DMS79 (cell line): ENCODE results near the gene GUCA1A.
"Not testable (repeated sequence)": the region's sequence is repeated elsewhere in the genome, so short reads cannot be mapped to it uniquely, and the experiment has no call there.

ENCODE experiments used
- DNase-seq: peaks from one replicate; lab custom pipeline; 2025; lab: John Stamatoyannopoulos, UW

Gene GUCA1A

DNA sequence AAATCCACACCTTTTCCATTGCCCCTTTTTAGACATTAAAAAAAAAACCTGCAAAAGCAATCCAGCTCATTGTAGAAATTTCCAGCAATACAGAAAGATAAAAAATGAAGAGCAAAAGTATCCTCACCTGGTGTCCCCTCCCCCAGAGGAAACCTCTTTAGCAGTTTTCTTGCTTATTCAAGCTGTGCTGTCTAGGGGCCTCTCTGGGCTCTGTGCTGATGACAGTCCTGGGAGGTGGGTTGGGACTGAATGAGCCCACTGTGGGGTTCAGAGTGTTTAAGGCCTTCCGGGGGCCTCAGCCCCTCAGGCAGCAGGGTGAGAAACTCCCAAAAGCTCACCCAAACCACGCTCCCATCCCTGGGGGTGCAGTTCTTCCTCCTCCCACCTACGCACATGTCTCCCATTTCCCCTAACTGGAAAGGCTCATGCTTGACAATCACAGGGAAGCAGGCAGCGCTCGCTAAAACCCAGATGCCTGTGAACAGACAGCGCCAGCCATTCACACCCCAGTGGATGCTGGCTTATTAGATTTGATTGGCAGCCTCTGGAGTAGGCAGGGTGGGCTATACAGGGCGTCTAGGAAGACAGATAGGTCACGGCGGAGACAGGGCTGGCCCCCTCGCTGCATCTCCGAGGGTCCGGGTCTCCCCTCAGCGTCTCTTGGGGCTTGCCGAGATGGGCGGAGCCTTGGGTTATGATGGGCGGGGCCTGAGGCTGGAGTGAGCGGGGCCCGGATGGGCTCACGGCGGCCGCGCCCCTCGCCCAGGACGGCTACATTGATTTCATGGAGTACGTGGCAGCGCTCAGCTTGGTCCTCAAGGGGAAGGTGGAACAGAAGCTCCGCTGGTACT is 4.6 kb downstream of the GUCA1A start:
- no peak for DNase-seq

DNA sequence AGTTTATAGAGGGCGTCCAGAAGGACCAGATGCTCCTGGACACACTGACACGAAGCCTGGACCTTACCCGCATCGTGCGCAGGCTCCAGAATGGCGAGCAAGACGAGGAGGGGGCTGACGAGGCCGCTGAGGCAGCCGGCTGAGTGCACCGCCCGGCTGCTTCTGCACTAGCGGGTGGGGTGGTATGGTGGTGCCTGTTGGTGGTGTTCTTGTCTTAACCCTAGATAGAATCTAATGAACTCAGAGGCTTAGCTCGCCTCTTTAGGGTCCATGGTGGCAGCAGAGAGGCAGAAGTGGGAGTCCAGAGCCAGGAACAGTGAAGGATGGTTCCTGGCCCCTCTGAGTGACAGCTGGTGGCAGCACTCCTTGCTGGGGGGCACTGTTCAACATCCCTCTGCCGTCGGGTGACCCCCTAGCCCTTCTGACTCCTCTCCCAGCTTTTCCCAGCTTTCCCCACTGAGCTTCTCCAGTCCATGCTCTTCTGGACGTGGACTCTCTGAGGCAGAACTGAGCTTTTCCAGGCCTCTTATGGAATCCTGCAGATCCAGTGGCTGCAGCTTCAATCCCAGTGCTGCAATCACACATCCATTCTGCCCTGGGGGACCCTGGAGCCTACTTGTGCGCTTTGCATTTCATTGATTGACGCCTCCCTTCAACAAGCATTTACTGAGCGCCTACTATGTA is 6.2 kb downstream of the GUCA1A start:
- DNase-seq = no peak

DNA sequence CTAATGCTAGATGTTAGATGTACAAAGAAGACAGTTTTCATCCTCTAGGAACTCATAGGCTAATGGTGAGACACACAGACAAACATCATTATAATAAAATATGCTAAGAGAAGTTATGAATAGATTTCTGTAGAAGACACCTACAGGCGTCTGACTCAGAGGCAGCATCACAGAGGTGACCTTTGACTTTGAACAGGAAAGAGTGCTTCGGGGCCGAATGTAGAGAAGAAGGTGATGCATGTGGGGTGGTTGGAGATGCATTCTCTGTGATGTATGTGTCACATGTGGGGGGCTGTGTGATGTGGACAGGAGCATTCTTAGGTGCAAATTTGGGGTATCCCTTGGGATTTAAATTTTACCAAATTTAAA is 6.8 kb downstream of the GUCA1A start:
- DNase-seq = no peak

DNA sequence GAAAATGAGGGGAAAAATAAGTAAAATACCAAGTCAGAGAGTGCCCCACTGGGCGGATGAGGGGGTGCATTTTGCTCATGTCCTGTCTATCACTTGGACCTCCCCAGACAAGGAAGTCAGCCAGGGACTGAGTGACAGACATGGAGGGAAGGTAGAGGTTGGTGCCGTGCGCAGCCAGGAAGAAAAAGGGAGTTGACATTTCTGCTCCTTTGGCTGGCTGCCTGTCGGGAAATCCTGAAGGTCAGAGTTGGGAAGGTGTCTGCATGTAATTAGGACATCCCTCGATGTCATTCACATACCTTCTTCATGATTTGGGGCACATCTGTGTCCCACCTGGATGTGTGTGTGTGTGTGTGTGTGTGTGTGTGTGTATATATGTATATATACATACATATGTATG is 8.9 kb downstream of the GUCA1A start:
- DNase-seq = no peak

DNA sequence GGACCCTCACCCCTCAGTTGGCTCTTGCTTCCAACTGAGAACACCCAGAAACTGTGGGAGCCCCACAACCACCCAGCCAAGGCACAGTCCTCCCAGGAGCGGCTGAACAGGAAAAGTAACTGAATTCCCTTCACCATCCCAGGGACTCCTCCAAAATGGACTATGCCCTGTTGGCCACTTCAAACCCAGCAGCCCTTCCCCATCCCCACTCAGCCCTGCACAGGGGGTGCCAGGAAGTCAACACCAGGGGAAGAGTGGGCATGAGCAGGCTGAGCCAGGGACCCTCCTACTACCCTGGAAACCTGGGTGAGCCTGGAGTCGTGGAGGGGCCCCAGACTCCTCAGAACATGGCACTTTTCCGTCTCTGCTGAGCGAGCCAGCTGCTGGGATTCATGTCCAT is 11.3 kb downstream of the GUCA1A start:
- DNase-seq = no peak

DNA sequence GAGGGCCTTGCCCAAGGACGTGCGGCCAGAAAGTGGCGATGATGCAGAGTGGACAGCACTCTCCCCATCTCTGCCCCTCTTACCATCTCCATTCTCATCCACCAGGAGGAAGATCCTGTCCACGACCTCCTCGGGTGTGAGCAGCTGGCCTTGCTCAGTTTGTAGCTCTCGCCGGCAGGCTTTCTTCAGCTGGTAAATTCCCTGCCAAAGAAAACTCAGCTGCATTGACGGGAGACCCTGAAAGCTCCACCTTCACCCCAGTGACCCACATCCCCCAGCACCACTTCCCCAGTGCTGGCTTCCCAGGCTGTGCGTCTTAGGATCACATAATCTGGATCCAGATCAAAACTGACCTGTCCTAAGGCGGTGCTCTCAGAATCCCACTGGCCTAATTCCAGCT is 12.4 kb downstream of the GUCA1A start:
- DNase-seq = no peak

DNA sequence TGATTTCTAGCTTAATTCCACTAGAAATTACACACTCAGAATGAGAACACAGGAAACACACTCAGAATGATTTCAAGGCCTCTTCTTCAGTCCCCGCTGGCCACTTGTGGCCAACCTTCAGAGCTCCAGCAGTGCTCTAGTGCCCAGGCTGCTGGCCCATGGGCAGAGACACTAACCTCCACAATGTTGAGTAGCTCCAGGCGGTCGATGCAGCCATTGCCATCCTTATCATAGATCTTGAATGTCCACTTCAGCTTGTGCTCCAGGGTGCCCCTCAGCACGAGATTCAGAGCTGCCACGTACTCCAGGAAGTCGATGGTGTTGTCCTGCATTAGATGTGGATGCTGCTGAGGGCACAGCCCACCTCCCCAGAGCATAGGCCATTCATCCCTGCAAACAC is 15.2 kb downstream of the GUCA1A start:
- no peak for DNase-seq

DNA sequence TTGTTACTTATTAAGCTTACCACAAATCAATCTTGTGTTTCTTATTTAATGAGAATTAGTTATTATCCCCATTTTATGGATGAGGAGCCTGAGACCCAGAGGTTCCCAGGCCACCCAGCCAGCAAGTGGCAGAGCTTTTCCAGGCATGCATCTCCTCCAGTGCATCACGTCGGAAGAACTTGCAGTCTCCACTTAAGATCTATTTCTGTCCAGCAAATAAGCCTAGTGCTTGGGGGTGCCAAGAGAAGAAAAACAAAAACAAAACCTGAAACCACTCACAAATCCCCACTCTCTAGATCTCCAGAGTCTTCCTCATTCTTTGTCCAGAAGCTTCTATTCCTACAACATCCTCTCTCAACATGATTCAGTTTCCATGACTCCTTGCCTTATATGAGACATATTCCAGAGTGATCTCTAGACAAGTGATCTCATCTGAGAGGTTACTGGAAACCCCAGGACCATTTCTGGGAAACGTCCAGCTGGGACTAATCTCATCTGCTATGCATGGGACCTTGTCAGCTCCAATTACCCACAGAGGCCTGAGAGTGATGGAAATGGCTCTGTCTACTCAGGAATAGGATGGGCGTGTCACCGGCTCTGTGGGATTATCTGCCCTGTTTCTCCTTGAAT is 17.5 kb downstream of the GUCA1A start:
- no peak for DNase-seq

DNA sequence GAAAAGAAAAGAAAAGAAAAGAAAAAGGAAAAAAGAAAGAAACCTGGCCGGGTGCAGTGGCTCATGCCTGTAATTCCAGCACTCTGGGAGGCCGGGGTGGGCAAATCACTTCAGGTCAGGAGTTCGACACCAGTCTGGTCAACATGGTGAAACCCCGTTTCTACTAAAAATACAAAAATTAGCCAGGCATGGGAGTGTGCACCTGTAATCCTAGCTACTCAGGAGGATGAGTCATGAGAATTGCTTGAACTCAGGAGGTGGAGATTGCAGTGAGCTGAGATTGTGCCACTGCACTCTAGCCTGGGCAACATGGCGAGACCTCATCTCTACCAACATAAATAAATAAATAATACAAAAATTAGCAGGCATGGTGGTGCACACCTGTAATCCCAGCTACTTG is 19.2 kb downstream of the GUCA1A start:
- not testable (repeated sequence) for DNase-seq

DNA sequence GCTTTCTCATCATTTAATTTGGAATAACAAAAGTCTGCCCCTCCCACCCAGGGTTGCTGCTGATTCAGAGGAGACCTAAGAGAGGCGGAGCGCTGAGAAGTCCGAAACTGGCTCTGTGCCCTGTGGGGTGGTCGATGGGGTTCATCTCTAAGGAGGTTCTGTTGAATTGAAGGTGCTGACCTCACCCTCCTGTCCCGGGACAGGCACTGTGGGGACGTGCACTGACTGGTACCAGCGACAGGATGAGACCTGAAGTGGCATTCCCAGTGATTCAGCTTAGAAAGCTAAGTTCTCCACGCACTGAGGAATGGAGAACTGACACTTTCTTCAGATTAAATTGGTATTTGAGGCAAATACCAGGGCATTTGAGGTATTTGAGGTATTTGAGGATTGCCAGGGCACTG is 20.3 kb downstream of the GUCA1A start:
- no peak for DNase-seq

DNA sequence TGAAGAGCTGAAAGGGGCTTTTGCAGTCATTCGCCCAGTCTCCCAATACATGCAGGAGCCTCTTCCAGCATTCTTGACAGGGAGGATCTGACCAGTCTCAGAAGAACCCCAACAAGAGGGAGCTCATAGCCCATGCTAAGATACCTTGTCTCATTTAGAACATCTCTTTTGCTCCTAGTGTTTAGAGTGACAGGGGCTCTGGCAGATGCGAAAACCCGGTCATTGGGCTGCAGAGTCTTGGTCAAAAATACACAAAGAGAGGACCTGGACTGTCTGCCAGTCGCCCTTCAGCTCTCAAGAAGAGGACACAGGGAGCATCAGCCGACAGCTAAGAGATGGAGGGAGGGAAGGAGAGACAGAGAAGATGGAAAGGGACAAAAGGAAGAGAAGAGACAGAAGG is 20.9 kb downstream of the GUCA1A start:
- no peak for DNase-seq

DNA sequence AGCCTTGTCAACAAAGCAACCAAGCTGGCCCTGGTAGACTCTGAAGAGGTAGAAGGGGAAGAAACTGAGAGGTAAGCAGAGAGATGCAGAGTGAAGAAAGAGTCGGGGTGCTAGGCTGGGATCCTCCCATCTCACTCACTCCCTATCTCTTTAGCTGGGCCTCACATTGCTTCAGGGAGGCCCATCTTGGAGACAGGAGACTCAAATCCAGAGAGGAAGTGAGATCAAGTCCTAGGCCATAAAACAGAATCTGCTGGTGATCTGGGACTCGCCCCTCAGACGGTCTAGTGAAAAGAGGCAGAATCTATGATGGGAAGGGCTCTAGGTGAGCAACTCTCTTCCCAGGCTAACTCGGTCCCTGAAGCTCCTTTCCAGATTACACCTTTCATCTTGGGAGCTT is 22.3 kb downstream of the GUCA1A start:
- DNase-seq = no peak

DNA sequence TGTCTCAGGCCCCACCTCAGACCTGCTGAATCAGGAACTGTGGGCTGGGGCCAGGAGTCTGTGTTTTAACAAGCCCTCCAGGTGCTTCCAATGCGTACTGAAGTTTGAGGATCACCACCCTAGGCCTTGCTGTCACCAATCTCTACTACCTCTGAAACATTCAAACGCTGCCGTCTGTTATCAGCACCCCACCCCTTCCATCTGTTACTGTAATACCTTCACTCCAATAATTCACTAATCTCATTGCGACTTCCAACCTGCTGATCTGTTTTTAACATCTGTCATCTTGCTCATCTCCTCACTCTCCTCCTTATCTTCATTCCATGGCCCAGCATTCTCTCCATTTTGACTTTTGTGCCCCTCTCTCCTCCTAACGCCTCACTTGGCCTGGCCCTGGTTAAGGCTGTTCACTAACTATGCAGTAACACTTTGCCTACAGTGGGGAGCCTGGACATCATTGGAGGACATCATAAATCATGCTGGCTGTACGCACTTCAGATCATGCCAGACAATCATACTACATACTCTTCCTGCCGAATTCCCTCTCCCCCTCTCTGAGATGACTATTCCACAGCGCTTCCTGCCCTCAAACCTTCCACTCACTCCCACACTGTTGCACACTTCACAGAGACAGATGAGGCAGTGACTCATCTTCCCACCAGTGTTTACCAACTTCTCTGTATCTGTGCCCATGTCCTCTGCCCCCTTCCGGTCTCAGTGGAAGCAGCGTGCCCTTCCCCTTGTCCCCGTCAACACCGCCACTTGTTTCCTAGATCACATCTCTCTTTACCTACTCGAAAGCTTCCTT is 24.6 kb downstream of the GUCA1A start:
- no peak for DNase-seq

DNA sequence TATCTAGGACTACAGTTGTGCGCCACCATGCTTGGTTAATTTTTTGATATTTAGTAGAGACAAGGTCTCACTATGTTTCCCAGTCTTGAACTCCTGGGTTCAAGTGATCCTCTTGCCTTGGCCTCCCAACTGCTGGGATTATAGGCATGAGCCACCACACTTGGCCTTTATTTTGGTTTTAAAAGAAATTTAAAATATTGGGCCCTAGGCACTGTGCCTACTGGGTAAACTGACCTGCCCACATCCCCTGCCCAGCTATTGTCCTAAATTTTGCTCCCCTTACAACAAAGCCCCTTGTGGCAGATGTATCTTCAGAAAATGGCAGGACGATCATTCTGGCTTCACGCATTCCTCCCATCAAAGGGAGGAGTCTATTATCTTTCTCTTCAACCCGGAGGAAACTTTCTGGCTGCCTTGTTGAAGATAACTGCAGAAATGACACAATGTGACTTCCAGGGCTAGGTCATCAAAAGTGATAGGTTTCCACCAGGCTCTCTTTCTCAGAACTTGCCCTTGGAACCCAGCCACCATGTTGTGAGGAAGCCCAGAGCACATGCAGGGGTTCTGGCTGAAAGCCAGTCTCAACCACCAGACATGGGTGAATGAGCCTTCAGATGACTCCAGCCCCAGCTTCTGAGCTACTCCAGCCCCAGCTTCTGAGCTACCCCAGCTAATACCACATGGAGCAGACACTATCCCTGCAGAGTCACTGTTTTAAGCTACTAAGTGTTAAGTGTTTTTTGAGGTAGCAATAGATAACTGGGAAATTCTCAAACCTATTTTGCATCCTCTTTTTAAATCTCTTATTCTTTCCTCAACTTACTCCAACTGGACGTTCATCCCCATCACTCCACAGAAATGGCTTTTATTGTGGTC is 26.2 kb downstream of the GUCA1A start:
- DNase-seq = no peak

DNA sequence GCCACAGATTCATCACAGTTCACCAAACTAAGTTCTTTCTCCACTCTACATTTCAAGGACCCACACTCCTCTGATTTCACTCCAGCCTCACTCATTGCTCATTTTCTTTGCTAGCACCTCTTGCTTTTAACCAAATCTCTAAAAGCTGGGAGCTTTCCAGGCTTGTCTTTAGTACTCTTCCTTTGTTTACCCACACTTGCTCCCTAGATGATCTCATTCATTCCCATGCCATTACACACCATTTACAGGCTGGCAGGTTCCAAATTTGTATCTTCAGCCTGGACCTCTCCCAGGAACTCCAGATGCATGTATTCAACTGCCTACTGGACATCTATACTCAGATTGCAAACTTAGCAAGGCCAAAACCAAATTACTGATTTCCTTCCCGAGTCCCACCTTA is 26.9 kb downstream of the GUCA1A start:
- DNase-seq = no peak

DNA sequence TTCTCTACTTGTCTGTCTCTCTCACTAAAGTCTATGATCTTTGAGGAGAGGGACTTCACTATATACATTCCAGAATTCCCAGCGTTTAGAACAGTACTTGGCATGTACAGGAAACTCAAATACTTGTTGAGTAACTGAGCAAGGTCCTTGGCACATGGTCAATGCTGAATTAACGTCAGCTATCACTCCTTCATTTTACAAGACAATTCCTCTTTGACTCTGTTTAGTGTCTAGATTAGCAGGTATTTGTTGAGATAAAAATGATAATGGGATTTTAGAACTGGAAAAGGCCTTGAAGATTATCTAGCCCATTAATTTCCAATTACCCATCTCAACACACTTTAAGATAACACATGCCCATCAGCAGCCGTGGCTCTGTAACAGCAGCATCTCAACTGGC is 28.2 kb downstream of the GUCA1A start:
- no peak for DNase-seq

DNA sequence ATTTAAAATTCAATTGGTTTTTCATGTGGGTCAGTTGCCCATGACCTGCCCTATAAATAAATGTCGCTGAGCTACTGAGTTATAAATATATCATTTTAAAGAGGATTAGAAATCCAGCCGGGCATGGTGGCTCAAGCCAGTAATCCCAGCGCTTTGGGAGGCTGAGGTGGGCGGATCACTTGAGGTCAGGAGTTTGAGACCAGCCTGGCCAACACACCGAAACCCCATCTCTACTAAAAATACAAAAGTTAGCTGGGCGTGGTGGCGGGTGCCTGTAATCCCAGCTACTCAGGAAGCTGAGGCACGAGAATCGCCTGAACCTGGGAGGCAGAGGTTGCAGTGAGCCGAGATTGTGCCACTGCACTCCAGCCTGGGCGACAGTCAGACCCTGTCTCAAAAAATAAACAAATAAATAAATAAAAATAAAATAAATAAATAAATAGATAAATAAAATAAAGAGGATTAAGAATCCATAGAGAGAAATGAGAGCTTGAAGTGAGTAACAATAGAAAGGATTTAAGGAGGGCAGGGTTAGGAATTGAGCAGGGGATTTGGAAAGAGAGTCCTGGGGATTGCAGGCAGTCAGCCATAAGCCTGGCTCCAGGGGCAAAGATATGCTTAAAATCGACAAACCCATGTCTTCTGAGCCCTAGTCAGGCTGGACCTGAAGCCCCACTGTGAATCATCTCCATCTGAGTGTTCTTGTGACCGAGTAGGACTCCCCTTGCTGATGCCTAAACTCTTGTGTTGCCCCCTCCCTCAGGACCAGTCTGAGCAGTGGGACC is 29.2 kb downstream of the GUCA1A start:
- not testable (repeated sequence) for DNase-seq

DNA sequence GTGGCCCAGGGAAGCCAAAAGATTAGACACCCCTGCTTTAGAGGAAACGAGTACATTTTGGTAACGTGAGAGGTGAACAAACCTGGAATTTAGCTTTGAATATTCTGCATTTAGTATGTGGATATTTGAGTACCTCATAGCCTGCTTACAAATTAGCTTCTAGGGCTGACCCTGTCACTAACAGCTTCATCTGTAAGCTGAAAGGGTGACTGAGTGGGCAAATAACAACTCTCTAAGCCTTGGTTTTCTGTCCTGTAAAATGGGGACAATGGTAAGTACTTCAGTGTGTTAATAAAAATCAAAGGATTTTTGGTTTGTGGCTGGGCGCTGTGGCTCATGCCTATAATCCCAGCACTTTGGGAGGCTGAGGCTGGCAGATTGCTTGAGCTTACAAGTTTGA is 30.0 kb downstream of the GUCA1A start:
- no peak for DNase-seq

DNA sequence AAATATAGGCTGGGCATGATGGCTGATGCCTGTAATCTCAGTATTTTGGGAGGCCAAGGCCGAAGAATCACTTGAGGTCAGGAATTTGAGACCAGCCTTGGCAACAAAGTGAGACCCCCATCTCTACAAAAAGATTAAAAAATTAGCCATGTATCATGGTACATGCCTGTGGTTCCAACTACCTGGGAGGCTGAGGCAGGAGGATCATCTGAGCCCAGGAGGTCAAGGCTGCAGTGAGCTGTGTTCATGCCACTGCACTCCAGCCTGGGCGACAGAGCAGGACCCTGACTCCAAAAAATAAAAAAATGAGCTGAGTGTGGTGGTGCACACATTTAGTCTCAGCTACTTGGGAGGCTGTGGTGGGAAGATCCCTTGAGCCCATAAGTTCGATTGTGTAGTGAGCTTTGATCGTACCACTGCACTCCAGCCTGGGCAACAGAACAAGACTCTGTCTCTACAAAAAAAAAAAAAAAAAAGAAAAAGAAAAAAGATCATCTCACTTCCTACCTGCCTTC is 31.7 kb downstream of the GUCA1A start:
- no peak for DNase-seq

DNA sequence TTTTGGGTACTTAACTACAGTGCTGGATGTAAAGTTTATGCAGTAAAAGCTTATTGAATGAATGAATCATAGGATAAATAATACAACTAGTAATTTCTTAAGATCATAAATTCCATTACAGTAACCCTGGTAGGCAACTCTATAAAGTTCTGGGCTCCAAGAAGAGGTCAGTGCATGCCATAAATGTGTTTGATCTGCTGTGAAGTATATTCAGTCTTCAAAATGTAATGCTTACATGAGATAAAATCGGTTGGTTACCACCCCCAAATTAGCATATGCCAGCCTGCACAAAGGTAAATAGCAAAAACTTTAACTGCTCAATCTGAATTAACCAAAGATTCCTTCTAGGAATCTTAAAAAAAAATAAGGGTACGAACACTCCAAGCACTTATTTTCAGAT is 34.4 kb downstream of the GUCA1A start:
- DNase-seq = not testable (repeated sequence)
